ENCODE measurements around the gene PSEN2. TPM values are rescaled to one million over a fixed set of nuclear protein-coding genes. Genes with fewer than 3 reads are reported as not detected.
A peak's percentile ranks its signal among the peaks of the same experiment; 100 is the strongest.

Gene PSEN2
- total and polyA plus RNA-seq, 7 donors = 4.4 to 56.8 (median 23.2) TPM

DNA sequence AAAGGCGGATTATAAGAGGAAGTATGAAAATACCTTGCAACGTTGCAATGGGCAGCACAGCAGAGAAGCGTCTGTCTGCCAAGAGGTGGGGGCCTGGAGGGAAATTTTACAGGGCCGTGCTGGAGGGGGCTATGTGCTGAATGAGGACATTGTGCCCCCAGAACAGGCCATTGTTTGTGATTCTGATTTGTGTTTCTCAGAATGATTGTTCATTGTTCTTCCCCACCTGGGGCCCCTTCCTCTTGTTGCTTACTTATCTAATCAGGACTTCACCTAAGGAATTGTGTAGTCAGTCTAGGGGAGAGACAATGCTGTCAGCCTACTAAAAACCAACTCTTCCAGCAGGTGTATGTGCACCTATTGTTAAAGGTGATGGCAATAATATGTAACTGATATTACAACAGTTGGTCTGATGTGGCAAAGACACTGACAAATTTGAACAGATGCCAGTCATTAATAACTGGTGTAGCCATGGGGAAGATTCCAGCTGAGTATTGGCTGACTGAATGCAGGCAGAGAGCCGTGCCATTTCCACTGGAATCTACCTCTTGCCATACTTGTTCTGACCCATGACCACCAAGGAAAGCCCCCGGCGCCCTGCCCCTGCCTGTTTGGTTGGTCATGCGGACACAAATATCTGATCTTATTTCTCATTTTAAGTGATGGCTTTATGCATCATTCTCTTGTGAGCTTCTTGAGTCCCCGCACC, 45.2 kb upstream of the PSEN2 start:
- TF ChIP-seq, protein P1, sequence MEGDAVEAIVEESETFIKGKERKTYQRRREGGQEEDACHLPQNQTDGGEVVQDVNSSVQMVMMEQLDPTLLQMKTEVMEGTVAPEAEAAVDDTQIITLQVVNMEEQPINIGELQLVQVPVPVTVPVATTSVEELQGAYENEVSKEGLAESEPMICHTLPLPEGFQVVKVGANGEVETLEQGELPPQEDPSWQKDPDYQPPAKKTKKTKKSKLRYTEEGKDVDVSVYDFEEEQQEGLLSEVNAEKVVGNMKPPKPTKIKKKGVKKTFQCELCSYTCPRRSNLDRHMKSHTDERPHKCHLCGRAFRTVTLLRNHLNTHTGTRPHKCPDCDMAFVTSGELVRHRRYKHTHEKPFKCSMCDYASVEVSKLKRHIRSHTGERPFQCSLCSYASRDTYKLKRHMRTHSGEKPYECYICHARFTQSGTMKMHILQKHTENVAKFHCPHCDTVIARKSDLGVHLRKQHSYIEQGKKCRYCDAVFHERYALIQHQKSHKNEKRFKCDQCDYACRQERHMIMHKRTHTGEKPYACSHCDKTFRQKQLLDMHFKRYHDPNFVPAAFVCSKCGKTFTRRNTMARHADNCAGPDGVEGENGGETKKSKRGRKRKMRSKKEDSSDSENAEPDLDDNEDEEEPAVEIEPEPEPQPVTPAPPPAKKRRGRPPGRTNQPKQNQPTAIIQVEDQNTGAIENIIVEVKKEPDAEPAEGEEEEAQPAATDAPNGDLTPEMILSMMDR (IDR thresholded peaks at IDR 0.05) = no peak
- TF ChIP-seq EP300 (IDR thresholded peaks at IDR 0.05) = no peak
- no peak for TF ChIP-seq POLR2A (IDR thresholded peaks at IDR 0.05)
- no peak for TF ChIP-seq POLR2AphosphoS5 (IDR thresholded peaks at IDR 0.05)
- peaks cover 0 to 48% (median 37%) of the 10 kb centered on the region in 4 donors for H3K4me1 ChIP-seq
- H3K4me3 ChIP-seq = no peak overlapping the region
- peak overlapping the region in 2 of 4 donors; percentile 90 to 93 for H3K27ac ChIP-seq
- DNase-seq = no peak
- H3K36me3 ChIP-seq = no peaks in the 10 kb centered on the region
- intact Hi-C loops (cut with DNase I) = loop anchor here (10.0 kb wide), 2 partner anchors 120 to 400 kb away; no protein-coding TSS in a partner anchor
- no peaks in the 10 kb centered on the region for H3K9me3 ChIP-seq
- H3K27me3 ChIP-seq = no peaks in the 10 kb centered on the region
- 78 to 82% methylated on average over 9 of the region's 9 CpGs for WGBS, 2 donors

DNA sequence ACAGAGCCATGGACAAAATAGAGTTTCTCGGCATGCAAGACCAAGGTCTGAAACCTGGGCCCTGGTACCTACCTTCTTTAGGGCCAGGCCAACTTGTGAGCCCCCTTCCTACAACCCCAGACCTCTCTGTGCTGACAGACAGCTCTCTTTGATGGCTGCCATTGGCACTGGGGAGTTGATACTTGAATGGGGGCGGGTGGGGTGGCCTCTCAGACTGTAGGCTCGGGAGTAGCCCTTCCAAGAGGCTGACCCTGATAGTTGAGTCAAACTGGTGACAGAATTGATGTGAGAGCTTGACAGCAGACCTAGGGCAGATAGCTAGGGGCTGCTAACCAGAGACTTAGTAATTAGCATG, 44.7 kb upstream of the PSEN2 start:
- Histone ChIP-seq H3K9me3 (no peaks in the 10 kb centered on the region), H3K4me1 (peaks cover 0 to 44% (median 31%) of the 10 kb centered on the region in 4 donors), H3K27ac (peak overlapping the region in 2 of 4 donors; percentile 12 to 90), H3K27me3 (no peaks in the 10 kb centered on the region), H3K36me3 (no peaks in the 10 kb centered on the region), H3K4me3 (no peak overlapping the region)
- intact Hi-C loops (cut with DNase I) = loop anchor here (10.0 kb wide), 2 partner anchors 121 to 401 kb away; no protein-coding TSS in a partner anchor
- TF ChIP-seq POLR2AphosphoS5 (IDR thresholded peaks at IDR 0.05) (no peak), POLR2A (IDR thresholded peaks at IDR 0.05) (no peak), EP300 (IDR thresholded peaks at IDR 0.05) (no peak)
- TF ChIP-seq, protein P1 (IDR thresholded peaks at IDR 0.05) = no peak
- DNase-seq = no peak
- 94 to 96% methylated on average over 3 of the region's 3 CpGs for WGBS, 2 donors

DNA sequence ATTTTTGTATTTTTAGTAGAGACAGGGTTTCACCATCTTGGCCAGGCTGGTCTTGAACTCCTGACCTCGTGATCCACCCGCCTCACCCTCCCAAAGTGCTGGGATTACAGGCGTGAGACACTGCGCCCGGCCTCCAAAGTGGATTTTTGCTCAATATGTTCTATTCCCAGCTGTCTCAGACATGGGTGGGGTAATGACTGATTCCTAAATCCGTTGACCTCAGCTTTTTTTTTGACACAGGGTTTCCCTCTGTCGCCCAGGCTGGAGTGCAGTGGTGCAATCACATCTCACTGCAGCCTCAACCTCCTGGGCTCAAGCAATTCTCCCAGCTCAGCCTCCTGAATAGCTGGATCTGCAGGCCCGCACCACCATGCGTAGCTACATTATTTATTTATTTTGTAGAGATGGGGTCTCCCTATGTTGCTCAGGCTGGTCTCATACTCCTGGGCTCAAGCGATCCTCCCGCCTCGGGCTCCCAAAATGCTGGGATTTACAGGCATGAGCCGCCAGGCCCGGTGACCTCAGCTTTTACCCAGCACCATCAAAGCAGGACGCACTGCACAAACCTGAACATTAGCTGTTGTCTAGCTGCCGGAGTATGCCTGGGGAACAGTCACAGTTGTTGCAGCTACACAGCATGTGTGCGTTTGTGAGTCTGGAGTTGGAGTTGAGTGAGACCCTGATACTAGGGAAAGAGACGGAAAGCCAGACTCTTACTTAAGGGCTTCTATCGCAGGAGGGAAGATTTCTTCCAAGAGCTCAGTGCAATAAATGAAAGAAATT, 43.7 kb upstream of the PSEN2 start:
- DNase-seq = no peak
- Histone ChIP-seq H3K36me3 (no peaks in the 10 kb centered on the region), H3K4me3 (no peak overlapping the region), H3K27ac (peak overlapping the region; percentile 83 to 90 (median 88)), H3K9me3 (no peaks in the 10 kb centered on the region), H3K4me1 (peaks cover 0 to 37% (median 25%) of the 10 kb centered on the region in 4 donors), H3K27me3 (no peaks in the 10 kb centered on the region)
- TF ChIP-seq, protein P1 (IDR thresholded peaks at IDR 0.05) = no peak
- TF ChIP-seq POLR2AphosphoS5 (IDR thresholded peaks at IDR 0.05) (no peak), EP300 (IDR thresholded peaks at IDR 0.05) (no peak), POLR2A (IDR thresholded peaks at IDR 0.05) (no peak)
- 95% methylated on average over 19 of the region's 19 CpGs for WGBS, 2 donors
- intact Hi-C loops (cut with DNase I) = loop anchor here (10.0 kb wide), 2 partner anchors 122 to 402 kb away; no protein-coding TSS in a partner anchor

DNA sequence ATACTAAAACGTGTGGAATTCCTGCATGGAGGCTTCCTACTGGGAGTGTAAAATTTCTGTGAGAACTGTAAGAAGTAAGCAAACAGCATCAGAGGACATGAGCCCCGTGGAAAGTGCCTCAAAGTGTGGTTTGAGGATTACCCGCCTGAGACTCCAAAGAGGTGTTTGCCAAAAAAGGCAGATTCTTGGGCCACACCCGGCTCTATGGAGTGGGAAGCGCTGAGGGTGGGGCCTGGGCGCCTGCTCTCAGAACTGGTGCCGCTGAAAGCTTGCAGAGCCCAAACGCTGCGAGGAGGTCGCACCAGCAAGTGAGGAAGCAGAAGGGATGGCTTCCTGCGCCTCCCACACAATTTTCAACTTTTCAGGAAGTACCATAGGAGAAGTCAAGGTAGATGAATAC, 43.0 kb upstream of the PSEN2 start:
- intact Hi-C loops (cut with DNase I) = loop anchor here (10.0 kb wide), 2 partner anchors 123 to 403 kb away; no protein-coding TSS in a partner anchor
- H3K36me3 ChIP-seq = no peaks in the 10 kb centered on the region
- TF ChIP-seq POLR2A (IDR thresholded peaks at IDR 0.05) (no peak), POLR2AphosphoS5 (IDR thresholded peaks at IDR 0.05) (peak; percentile 48 to 72 (median 70))
- DNase-seq = peak; percentile 93
- no peaks in the 10 kb centered on the region for H3K27me3 ChIP-seq
- peaks cover 0 to 29% (median 17%) of the 10 kb centered on the region in 4 donors for H3K4me1 ChIP-seq
- WGBS, 2 donors = 45 to 46% methylated on average over 11 of the region's 11 CpGs
- peak overlapping the region; percentile 83 to 90 (median 88) for H3K27ac ChIP-seq
- peak overlapping the region in 3 of 4 donors; percentile 17 to 28 (median 21) for H3K4me3 ChIP-seq
- no peaks in the 10 kb centered on the region for H3K9me3 ChIP-seq
